ENCODE measurements around the gene PLAU.

DNA sequence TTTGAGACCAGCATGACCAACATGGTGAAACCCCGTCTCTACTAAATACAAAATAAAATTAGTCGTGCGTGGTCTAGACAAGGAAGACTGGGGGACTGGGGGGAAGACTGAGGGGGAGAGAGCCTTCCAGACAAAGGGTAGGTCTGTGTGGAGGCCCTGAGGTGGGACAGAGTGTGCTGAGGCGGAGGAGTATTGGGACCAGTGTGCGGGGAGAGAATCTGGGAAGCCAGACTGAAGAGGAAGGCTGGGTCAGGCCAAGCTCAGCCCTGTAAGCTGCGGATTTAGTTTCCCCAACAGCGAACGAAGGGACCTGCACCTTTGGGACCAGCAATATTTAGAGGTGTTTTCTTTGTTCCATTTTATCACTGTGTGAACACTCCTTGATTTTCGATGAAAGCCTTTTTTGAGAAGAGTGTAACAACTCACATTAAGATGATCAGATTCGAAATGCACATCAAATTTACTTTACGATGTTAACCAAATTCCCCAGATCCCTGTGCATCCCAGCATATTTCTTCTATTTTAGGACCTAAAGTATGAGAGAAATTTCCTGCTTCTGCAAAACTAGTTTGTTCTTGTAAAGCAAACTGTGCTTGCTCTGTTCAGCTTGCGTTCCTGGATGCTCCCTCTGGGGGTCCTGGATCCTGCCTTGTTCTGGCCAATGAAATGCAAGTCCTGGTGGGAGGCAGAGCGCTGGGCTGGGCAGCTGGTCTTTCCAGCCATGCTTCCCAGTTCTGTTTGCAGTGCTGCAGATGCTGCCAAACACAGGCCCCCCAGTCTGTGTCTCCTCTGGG is 39.4 kb downstream of the PLAU start:
- TF ChIP-seq EZH2phosphoT487 (IDR thresholded peaks at IDR 0.05; ENCODE audit: borderline replicate concordance, low read depth, low read length): no peak
- TF ChIP-seq CTCF (conservative IDR thresholded peaks at IDR 0.05; ENCODE audit: low read length): no peak

Measured in OCI-LY7 (cell line).